Measurements from ENCODE around the gene SMAP2. TPM values are rescaled to one million over a fixed set of nuclear protein-coding genes. Genes with fewer than 3 reads are reported as not detected.

SMAP2 gene
- total RNA-seq, 1 donor from 2014 or later, result 220 TPM

DNA sequence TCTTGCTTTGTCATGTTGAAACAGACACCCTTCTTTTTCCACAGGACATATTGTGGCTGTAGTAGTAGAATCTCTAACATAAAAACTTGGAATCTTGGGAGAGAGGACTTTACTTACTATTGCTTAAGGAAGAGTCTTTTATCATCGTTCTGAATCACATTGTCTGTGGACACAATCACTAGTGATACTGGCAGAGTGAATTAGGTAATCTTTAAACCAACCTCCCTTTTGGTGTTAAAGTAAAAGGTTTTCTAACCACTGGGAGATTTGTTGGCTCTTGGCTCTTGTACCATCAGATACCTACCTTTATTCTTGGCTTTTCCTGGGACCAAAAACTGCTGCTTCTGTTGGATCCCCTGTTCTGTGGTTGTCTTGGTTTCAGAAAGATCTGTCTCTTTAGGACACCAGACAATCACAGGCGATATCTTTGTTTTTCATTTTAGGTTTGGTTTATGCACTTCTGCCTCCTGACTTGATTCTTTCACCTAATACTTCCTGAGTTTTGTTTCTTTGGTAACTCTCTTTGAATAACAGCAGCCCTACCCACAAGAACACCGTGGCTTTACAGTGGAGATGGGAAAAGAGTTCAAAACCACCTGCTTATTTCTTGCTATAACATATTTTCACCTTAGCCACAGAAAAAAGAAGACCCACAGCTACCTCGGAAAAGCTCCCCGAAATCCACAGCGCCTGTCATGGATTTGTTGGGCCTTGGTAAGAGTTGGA is 40.2 kb downstream of the SMAP2 start:
- Mint-ChIP-seq H3K4me1 (no peaks in the 10 kb centered on the region), H3K27ac (peak overlapping the region; percentile 24), H3K27me3 (no peaks in the 10 kb centered on the region), H3K36me3 (ENCODE audit: low read depth) (peaks cover 96% of the 10 kb centered on the region), H3K4me3 (no peak overlapping the region), H3K9me3 (no peaks in the 10 kb centered on the region)
- CTCF ChIA-PET, result no interaction called here
- no peak for ATAC-seq (ENCODE audit: low read depth)
- DNase-seq, result no peak
- POLR2A ChIA-PET, result no interaction called here
- TF ChIP-seq, protein P1, sequence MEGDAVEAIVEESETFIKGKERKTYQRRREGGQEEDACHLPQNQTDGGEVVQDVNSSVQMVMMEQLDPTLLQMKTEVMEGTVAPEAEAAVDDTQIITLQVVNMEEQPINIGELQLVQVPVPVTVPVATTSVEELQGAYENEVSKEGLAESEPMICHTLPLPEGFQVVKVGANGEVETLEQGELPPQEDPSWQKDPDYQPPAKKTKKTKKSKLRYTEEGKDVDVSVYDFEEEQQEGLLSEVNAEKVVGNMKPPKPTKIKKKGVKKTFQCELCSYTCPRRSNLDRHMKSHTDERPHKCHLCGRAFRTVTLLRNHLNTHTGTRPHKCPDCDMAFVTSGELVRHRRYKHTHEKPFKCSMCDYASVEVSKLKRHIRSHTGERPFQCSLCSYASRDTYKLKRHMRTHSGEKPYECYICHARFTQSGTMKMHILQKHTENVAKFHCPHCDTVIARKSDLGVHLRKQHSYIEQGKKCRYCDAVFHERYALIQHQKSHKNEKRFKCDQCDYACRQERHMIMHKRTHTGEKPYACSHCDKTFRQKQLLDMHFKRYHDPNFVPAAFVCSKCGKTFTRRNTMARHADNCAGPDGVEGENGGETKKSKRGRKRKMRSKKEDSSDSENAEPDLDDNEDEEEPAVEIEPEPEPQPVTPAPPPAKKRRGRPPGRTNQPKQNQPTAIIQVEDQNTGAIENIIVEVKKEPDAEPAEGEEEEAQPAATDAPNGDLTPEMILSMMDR (IDR thresholded peaks at IDR 0.05), result no peak
- intact Hi-C loops (cut with micrococcal nuclease), result no loop called here

DNA sequence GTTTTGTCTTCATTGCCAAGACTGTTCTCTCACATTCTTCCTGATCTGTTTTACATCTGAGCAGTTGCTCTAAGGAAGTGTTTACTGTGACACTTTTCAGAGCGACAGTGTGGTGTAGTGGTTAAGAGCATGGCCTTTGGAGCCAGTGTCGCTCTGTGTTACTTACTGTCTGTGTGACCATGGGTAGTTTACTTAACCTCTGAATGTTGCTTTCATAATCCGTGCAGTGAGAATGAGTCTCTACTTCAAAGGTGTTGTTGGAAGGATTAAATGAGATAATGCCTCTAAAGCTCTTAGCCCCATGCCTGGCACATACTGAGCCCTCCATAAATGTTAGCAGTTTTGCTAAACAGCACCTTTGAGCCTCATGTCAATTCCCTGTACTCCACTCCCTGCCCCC is 40.8 kb downstream of the SMAP2 start:
- intact Hi-C loops (cut with micrococcal nuclease), result no loop called here
- ATAC-seq (ENCODE audit: low read depth) (no peak), DNase-seq (no peak)
- Mint-ChIP-seq H3K4me3 (no peak overlapping the region), H3K36me3 (ENCODE audit: low read depth) (peaks cover 96% of the 10 kb centered on the region), H3K27ac (no peak overlapping the region), H3K27me3 (no peaks in the 10 kb centered on the region), H3K9me3 (no peaks in the 10 kb centered on the region), H3K4me1 (no peaks in the 10 kb centered on the region)
- POLR2A ChIA-PET, result no interaction called here
- TF ChIP-seq, protein P1 (IDR thresholded peaks at IDR 0.05), result no peak
- CTCF ChIA-PET, result no interaction called here

DNA sequence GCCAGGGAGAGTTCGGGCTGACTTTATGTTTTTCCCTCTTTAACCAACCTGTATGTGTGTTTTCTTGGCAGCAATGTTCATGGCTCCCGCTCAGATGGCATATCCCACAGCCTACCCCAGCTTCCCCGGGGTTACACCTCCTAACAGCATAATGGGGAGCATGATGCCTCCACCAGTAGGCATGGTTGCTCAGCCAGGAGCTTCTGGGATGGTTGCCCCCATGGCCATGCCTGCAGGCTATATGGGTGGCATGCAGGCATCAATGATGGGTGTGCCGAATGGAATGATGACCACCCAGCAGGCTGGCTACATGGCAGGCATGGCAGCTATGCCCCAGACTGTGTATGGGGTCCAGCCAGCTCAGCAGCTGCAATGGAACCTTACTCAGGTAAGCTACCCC is 43.2 kb downstream of the SMAP2 start:
- TF ChIP-seq, protein P1 (IDR thresholded peaks at IDR 0.05), result no peak
- ChIA-PET CTCF (interaction anchor here (1.4 to 1.7 kb wide), 2 partner anchors 12 to 78 kb away, joined by 4 to 6 read pairs; no protein-coding TSS in a partner anchor), POLR2A (no interaction called here)
- intact Hi-C loops (cut with micrococcal nuclease), result no loop called here
- H3K4me1 Mint-ChIP-seq, result peaks cover 9% of the 10 kb centered on the region
- no peak overlapping the region for H3K4me3 Mint-ChIP-seq
- no peak overlapping the region for H3K27ac Mint-ChIP-seq
- DNase-seq (no peak), ATAC-seq (ENCODE audit: low read depth) (no peak)
- peaks cover 97% of the 10 kb centered on the region for H3K36me3 Mint-ChIP-seq (ENCODE audit: low read depth)
- no peaks in the 10 kb centered on the region for H3K27me3 Mint-ChIP-seq
- no peaks in the 10 kb centered on the region for H3K9me3 Mint-ChIP-seq

DNA sequence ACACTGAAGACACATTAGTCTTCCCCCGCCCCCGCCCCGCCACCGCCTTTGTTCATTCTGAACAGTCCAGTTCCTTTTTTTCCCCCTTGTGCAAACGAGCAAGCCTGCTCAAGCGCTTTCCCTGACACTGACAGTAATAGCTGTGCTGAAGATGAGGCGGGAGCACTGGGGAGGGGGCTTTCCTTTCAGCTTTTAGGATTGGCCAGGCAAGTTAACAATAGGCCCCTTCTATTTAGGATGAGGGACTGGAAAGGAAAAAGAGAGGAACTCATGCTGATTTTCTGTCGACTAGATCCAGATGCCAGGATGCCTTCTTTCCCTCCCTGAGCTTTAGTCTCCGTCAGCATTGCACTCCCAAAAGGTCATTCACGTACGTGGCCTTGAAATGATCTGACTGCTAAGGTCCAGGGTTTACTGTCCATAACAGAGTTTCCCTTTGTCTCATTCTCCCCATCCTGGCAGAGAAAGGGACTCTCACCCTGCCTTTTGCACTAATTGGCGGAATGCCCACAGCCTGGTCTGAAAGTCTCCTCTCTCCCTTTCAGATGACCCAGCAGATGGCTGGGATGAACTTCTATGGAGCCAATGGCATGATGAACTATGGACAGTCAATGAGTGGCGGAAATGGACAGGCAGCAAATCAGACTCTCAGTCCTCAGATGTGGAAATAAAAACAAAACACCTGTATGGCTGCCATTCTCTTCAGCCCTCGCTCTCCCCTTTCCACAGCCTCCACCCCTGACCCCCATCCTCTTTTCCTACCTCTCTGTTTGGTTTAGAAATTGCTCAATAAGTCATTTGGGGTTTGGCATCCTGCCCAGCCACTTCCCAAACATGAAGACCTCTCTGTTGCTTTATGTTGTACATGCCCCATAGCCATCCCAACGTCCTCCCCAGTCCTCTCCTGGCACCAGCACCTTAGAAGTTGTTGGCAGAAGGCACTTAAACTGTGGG is 48.2 kb downstream of the SMAP2 start:
- ChIA-PET CTCF (interaction anchor here (0.6 to 1.4 kb wide), 2 partner anchors 11 to 269 kb away, joined by 3 to 4 read pairs; no protein-coding TSS in a partner anchor), POLR2A (interaction anchor here (0.5 kb wide), 2 partner anchors 14 to 62 kb away, joined by 3 to 5 read pairs; no protein-coding TSS in a partner anchor)
- H3K36me3 Mint-ChIP-seq (ENCODE audit: low read depth), result peaks cover 95% of the 10 kb centered on the region
- no peaks in the 10 kb centered on the region for H3K9me3 Mint-ChIP-seq
- peaks cover 36% of the 10 kb centered on the region for H3K4me1 Mint-ChIP-seq
- DNase-seq (no peak), ATAC-seq (ENCODE audit: low read depth) (no peak)
- H3K27me3 Mint-ChIP-seq, result no peaks in the 10 kb centered on the region
- intact Hi-C loops (cut with micrococcal nuclease), result no loop called here
- H3K4me3 Mint-ChIP-seq, result no peak overlapping the region
- TF ChIP-seq, protein P1 (IDR thresholded peaks at IDR 0.05), result no peak
- H3K27ac Mint-ChIP-seq, result peak overlapping the region; percentile 71

All from activated B cell treated with CpG ODN at 0.5 μM for 24 hours (primary cell).